ENCODE data around the gene VWA3B.
"Not testable (repeated sequence)": the region's sequence is repeated elsewhere in the genome, so short reads cannot be mapped to it uniquely, and the experiment has no call there.

Gene VWA3B

GRCh38 chr2:98084869-98085238 is 2.1 kb upstream of the VWA3B start:
- in situ Hi-C loops (cut with MboI; ENCODE audit: low sequenced_read_pairs) = no loop called here

GRCh38 chr2:98085649-98086048 is 1.3 kb upstream of the VWA3B start:
- in situ Hi-C loops (cut with MboI; ENCODE audit: low sequenced_read_pairs) = no loop called here

GRCh38 chr2:98087447-98088020 is 567 bp downstream of the VWA3B start:
- in situ Hi-C loops (cut with MboI; ENCODE audit: low sequenced_read_pairs) = no loop called here

- in situ Hi-C loops (cut with MboI; ENCODE audit: low sequenced_read_pairs) = no loop called here
Observed at GRCh38 chr2:98088261-98088660, 1.3 kb downstream of the VWA3B start.

GRCh38 chr2:98089941-98090340 is 3.0 kb downstream of the VWA3B start:
- in situ Hi-C loops (cut with MboI; ENCODE audit: low sequenced_read_pairs) = no loop called here

- in situ Hi-C loops (cut with MboI; ENCODE audit: low sequenced_read_pairs) = no loop called here
Observed at GRCh38 chr2:98090951-98091350, 4.0 kb downstream of the VWA3B start.

GRCh38 chr2:98091738-98092137 is 4.8 kb downstream of the VWA3B start:
- in situ Hi-C loops (cut with MboI; ENCODE audit: low sequenced_read_pairs) = no loop called here

GRCh38 chr2:98093146-98093545 is 6.2 kb downstream of the VWA3B start:
- in situ Hi-C loops (cut with MboI; ENCODE audit: low sequenced_read_pairs) = no loop called here

GRCh38 chr2:98093611-98094010 is 6.6 kb downstream of the VWA3B start:
- in situ Hi-C loops (cut with MboI; ENCODE audit: low sequenced_read_pairs) = no loop called here

- in situ Hi-C loops (cut with MboI; ENCODE audit: low sequenced_read_pairs) = no loop called here
Observed at GRCh38 chr2:98099939-98100743, 13.2 kb downstream of the VWA3B start.

- in situ Hi-C loops (cut with MboI; ENCODE audit: low sequenced_read_pairs) = not testable (repeated sequence)
Observed at GRCh38 chr2:98102315-98102714, 15.3 kb downstream of the VWA3B start.

GRCh38 chr2:98102878-98103277 is 15.9 kb downstream of the VWA3B start:
- in situ Hi-C loops (cut with MboI; ENCODE audit: low sequenced_read_pairs) = no loop called here

- in situ Hi-C loops (cut with MboI; ENCODE audit: low sequenced_read_pairs) = no loop called here
Observed at GRCh38 chr2:98108110-98108509, 21.1 kb downstream of the VWA3B start.

GRCh38 chr2:98110741-98111140 is 23.8 kb downstream of the VWA3B start:
- in situ Hi-C loops (cut with MboI; ENCODE audit: low sequenced_read_pairs) = no loop called here

- in situ Hi-C loops (cut with MboI; ENCODE audit: low sequenced_read_pairs) = no loop called here
Observed at GRCh38 chr2:98114643-98115330, 27.8 kb downstream of the VWA3B start.

GRCh38 chr2:98118161-98118560 is 31.2 kb downstream of the VWA3B start:
- in situ Hi-C loops (cut with MboI; ENCODE audit: low sequenced_read_pairs) = no loop called here

GRCh38 chr2:98118852-98119251 is 31.9 kb downstream of the VWA3B start:
- in situ Hi-C loops (cut with MboI; ENCODE audit: low sequenced_read_pairs) = no loop called here

GRCh38 chr2:98121149-98121548 is 34.2 kb downstream of the VWA3B start:
- in situ Hi-C loops (cut with MboI; ENCODE audit: low sequenced_read_pairs) = no loop called here

GRCh38 chr2:98122524-98122923 is 35.6 kb downstream of the VWA3B start:
- in situ Hi-C loops (cut with MboI; ENCODE audit: low sequenced_read_pairs) = no loop called here

GRCh38 chr2:98123286-98123685 is 36.3 kb downstream of the VWA3B start:
- in situ Hi-C loops (cut with MboI; ENCODE audit: low sequenced_read_pairs) = no loop called here

GRCh38 chr2:98126061-98126460 is 39.1 kb downstream of the VWA3B start:
- in situ Hi-C loops (cut with MboI; ENCODE audit: low sequenced_read_pairs) = no loop called here

All from hTERT RPE-1 (cell line).